Peyer's patch (tissue), 4 donors: ENCODE measurements around the gene RGS13. TPM values are rescaled to one million over a fixed set of nuclear protein-coding genes. Genes with fewer than 3 reads are reported as not detected.

Source experiments
- DNase-seq, 3 donors: peaks; one replicate each; pipeline ENCODE4 v3.0.0-alpha.2; 2017 to 2019
- H3K27ac ChIP-seq, 4 donors: fragments of 200-600 bp; sonication (generic); one replicate each; pipeline ENCODE4 v1.5.1; 2016 to 2019
- H3K27me3 ChIP-seq, 2 donors: fragments of 200-600 bp; sonication (generic); one replicate each; pipeline ENCODE4 v1.5.1; 2019
- H3K36me3 ChIP-seq, 3 donors: fragments of 200-600 bp; sonication (generic); one replicate each; pipeline ENCODE4 v1.5.1; 2016 to 2019
- H3K4me1 ChIP-seq, 4 donors: fragments of 200-600 bp; sonication (generic); one replicate each; pipeline ENCODE4 v1.5.1; 2016 to 2019
- H3K4me3 ChIP-seq, 4 donors: fragments of 200-600 bp; sonication (generic); 1 replicate in 3 of 4; 2 replicates in 1 of 4; pipeline ENCODE4 v1.5.1; 2016 to 2019; ENCODE audit warnings: mild to moderate bottlenecking in 1 of 4
- H3K9me3 ChIP-seq, 4 donors: fragments of 200-600 bp; sonication (generic); one replicate each; pipeline ENCODE4 v1.5.1; 2016 to 2019; ENCODE audit warnings: mild to moderate bottlenecking in 1 of 4
- CTCF ChIP-seq, 6 experiments: fragments of 450-650 bp in 4 of 6; fragments of 200-600 bp in 2 of 6; sonication (generic) in 1 of 6; IDR thresholded peaks; one replicate each; pipeline ENCODE4 v1.5.1; 2017 to 2019; ENCODE audit warnings: antibody characterized with exemption in 6 of 6, mild to moderate bottlenecking in 3 of 6, moderate library complexity in 1 of 6
- POLR2A ChIP-seq, 2 donors: fragments of 450-650 bp; IDR thresholded peaks; one replicate each; pipeline ENCODE4 v1.5.1; 2017; ENCODE audit warnings: antibody characterized with exemption in 2 of 2, mild to moderate bottlenecking in 2 of 2, moderate library complexity in 2 of 2
- total RNA-seq, 4 donors: library from RNA; depleted of rRNA; stranded (reverse); fragments of >200 nt; gene quantifications; one replicate each; pipeline ENCODE4 v1.1.0, GENCODE V29; 2016

The RGS13 gene
- total RNA-seq, 4 donors from 2014 or later: 3.1 to 11.9 (median 6.6) TPM; not detected in 1

DNA sequence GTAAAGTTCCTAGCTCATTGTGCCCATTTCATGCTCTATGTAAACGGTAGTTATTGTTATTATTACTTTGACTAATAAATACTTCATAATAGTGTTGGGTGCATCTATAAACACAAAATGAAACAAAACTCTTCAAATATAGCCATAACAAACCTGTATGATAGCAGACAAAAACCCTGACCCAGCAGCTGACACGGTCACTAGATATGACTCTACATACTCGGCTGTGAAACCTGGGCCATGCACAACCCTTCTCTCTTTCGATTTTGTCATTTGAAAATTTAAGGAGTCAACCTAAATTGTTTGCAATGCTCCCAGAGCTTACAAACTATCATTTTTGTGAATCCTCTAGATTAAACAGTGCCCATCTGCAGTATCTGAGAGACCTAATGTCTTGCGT is 8.0 kb upstream of the RGS13 start:
- Histone ChIP-seq H3K36me3 (no peaks in the 10 kb centered on the region), H3K4me3 (no peak overlapping the region), H3K27me3 (no peaks in the 10 kb centered on the region), H3K27ac (no peak overlapping the region), H3K9me3 (no peaks in the 10 kb centered on the region), H3K4me1 (no peaks in the 10 kb centered on the region)
- TF ChIP-seq POLR2A (IDR thresholded peaks at IDR 0.05) (no peak), CTCF (IDR thresholded peaks at IDR 0.05) (no peak)
- DNase-seq: no peak

- Histone ChIP-seq H3K36me3 (no peaks in the 10 kb centered on the region), H3K4me3 (no peak overlapping the region), H3K27ac (no peak overlapping the region), H3K27me3 (no peaks in the 10 kb centered on the region), H3K9me3 (no peaks in the 10 kb centered on the region), H3K4me1 (no peaks in the 10 kb centered on the region)
- DNase-seq: no peak
- no peak for TF ChIP-seq POLR2A (IDR thresholded peaks at IDR 0.05)
- no peak for TF ChIP-seq CTCF (IDR thresholded peaks at IDR 0.05)
These were observed 7.4 kb upstream of the RGS13 start for GRCh38 chr1:192628396-192629057.

- H3K9me3 ChIP-seq: no peaks in the 10 kb centered on the region
- no peak for TF ChIP-seq CTCF (IDR thresholded peaks at IDR 0.05)
- no peak overlapping the region for H3K4me3 ChIP-seq
- H3K4me1 ChIP-seq: no peaks in the 10 kb centered on the region
- no peak overlapping the region for H3K27ac ChIP-seq
- no peaks in the 10 kb centered on the region for H3K36me3 ChIP-seq
- no peak for DNase-seq
- H3K27me3 ChIP-seq: no peaks in the 10 kb centered on the region
These were observed 6.3 kb upstream of the RGS13 start for GRCh38 chr1:192629612-192630011.

GRCh38 chr1:192630521-192631287 is 5.2 kb upstream of the RGS13 start:
- no peak for DNase-seq
- Histone ChIP-seq H3K4me1 (no peaks in the 10 kb centered on the region), H3K27me3 (no peaks in the 10 kb centered on the region), H3K36me3 (no peaks in the 10 kb centered on the region), H3K9me3 (no peaks in the 10 kb centered on the region), H3K27ac (no peak overlapping the region), H3K4me3 (no peak overlapping the region)
- no peak for TF ChIP-seq CTCF (IDR thresholded peaks at IDR 0.05)
- TF ChIP-seq POLR2A (IDR thresholded peaks at IDR 0.05): no peak

DNA sequence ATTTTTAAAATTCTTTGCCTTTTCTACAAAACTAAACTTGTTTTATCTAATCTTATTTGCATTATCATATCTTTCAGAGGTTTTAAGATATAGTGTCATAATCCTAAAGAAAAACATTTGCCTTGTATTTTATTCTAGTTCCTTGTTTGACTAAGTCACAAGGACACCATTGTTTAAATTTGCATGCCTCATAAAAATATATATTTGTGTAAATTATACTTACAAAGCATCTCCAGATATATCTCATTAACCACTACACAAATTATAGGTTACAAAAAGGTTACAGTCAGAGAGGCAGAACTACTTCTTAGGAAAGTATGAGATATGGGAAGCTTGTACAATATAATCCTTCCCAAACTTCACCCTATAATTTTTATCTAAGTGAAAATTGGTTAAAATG is 4.2 kb upstream of the RGS13 start:
- Histone ChIP-seq H3K27me3 (no peaks in the 10 kb centered on the region), H3K27ac (no peak overlapping the region), H3K4me3 (no peak overlapping the region), H3K4me1 (no peaks in the 10 kb centered on the region), H3K9me3 (no peaks in the 10 kb centered on the region), H3K36me3 (no peaks in the 10 kb centered on the region)
- no peak for TF ChIP-seq CTCF (IDR thresholded peaks at IDR 0.05)
- TF ChIP-seq POLR2A (IDR thresholded peaks at IDR 0.05): no peak
- DNase-seq: no peak
